GM21786 (cell line): ENCODE data around the gene MGST2.
"Not testable (repeated sequence)": the region's sequence is repeated elsewhere in the genome, so short reads cannot be mapped to it uniquely, and the experiment has no call there.

Experiments
- ATAC-seq: cut with Tn5 transposase; IDR thresholded peaks from one replicate; pipeline ENCODE4 v1.9.1; 2021; ENCODE audit not compliant: unreplicated experiment

Gene MGST2

GRCh38 chr4:139698167-139698925 lies 32.7 kb downstream of the MGST2 start:
- ATAC-seq = not testable (repeated sequence)

- ATAC-seq = no peak
These were observed 34.9 kb downstream of the MGST2 start for GRCh38 chr4:139700568-139700967.

DNA sequence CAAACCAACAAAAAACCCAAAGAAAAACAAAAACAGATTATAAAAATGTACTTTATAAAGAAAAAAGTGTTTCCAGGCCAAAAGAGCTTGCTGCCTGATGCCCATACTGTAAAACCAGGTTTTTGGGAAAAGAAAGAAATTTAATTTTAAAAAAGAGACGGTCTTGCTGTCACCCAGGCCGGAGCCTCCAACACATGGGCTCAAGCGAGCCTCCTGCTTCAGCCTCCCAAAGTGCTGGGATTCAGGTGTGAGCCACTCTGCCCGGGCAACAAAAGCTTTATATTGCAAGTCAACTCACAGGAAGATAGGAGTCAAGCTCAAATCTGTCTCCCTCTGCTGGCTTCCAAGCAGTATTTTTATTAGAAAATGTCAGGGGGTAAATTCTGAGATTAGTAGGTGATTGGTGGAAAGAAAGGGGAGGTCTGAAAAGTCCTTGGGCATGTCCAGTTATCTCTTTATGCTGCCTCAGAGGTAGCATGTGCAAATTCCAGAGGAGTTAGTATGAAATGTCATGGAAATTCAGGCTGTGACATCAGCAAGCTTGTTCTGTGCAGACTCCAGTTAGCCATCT lies 39.4 kb downstream of the MGST2 start:
- no peak for ATAC-seq

DNA sequence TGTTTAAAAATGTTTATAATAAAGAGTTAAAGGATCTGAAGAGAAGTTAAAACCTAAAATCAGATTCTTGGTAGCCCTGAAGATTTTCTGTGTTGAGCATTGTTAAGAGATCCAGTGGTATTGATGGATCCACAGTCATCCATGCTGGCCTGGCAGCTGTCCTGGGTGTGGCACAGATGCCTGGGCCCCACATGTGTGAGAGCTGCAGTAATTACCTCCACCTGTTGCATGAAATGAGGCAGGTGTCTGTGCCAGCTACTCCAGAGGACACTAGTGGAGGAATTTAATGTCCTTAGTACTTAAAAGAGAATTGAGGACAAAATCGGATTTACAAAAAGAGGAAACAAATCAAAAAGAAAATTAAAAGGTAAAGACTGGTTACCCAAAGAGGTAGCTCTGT lies 44.0 kb downstream of the MGST2 start:
- ATAC-seq = no peak

- no peak for ATAC-seq
These were observed 44.5 kb downstream of the MGST2 start for GRCh38 chr4:139710073-139710472.

DNA sequence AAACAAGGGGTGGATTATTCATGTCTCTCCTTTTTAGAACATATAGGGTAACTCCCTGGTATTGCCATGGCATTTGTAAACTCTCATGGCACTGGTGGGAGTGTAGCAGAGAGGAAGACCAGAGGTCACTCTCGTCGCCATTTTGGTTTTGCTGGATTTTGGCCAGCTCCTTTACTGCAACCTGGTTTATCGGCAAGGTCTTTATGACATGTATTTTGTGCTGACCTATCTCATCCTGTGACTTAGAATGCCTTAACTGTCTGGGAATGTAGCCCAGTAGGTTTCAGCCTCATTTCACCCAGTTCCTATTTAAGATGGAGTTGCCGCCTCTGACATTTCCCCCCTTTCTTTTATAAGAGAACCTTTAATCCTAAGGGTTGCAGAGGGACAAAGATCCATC lies 45.8 kb downstream of the MGST2 start:
- no peak for ATAC-seq

GRCh38 chr4:139712882-139713281 lies 47.3 kb downstream of the MGST2 start:
- ATAC-seq = no peak

DNA sequence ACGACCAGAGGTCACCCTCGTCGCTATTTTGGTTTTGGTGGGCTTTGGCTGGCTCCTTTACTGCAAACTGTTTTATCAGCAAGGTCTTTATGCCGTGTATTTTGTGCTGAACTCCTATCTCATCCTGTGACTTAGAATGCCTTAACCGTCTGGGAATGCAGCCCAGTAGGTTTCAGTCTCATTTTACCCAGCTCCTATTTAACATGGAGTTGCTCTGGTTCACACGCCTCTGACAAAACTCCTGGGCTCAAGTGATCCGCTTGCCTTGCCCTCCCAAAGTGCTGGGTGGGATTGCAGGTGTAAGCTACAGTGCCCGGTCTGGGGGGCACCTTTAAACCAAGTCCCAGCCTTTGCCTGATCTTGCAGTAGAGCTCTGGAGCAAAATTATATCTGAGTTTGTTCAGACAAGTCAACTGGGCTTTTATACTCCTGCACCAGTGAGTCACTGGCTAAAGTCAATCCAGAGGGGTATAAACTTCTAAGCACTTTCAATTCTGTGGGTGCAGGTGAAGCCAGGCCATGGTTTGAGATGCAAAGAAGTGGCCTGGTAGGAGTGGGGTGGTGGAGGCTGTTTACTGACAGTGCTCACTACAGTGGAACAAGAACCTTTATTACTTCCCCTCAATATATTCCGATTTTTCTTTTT lies 50.2 kb downstream of the MGST2 start:
- no peak for ATAC-seq

DNA sequence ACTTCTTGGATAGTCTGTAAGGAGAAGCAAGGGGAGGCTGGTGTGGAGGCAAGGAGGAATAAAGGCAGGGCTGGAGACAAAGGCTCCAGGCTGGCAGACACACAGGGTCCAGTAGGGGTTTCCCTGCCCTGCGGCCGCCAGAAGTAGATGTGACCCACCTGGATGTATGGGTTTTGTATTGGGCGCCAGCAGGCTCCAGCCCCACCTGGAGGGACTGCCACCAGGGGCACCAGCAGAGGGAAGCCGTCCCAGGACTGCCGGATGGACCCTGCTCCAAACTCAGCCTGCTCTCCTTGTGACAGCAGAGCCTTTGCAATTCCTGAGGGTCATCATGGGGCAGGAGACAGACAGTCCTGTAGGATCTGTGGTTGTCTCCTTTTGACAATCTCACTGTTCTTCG lies 52.7 kb downstream of the MGST2 start:
- ATAC-seq = no peak

DNA sequence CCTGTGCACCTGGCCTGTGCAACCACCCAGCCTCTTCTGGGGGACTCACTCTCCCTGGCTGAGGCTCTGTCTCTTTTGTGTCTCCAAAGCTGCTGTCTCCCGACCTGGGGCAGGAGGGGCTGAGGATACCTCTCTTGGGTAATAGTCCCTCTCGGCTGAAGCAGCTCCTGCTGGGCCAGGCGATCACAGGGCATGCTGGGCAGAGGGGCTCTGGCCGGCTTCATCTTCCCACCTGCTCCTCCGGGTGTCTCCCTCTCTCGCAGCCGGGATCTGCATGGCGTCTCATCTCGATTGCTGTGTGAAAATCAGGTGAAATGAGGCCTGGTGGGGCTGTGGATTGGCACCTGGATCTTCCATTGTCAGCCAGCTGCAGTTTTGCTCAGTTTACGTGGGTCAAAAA lies 53.2 kb downstream of the MGST2 start:
- ATAC-seq = no peak

- ATAC-seq = no peak
These were observed 53.9 kb downstream of the MGST2 start for GRCh38 chr4:139719381-139720101.

DNA sequence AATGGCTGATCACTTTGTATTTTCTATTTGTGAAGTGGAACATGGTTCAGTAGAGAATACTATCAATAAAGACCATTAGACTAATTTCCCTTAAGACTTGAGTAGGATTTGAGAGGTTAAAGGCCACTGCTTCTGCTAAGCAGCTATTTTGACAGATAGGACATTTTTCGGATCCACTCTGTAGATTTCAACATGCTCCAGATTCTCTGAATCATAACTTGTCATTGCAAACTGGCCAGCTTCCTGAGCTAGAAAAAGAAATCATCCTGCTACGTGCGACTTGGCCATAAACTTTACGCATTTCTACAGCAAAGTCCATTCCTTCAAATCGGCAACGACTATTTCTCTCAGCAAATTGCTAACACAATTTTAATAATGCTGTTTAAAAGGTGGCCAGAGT lies 55.2 kb downstream of the MGST2 start:
- ATAC-seq = no peak

- ATAC-seq = no peak
These were observed 56.2 kb downstream of the MGST2 start for GRCh38 chr4:139721789-139722188.

GRCh38 chr4:139725236-139725635 lies 59.6 kb downstream of the MGST2 start:
- ATAC-seq = no peak

GRCh38 chr4:139726615-139727014 lies 61.0 kb downstream of the MGST2 start:
- ATAC-seq = no peak

- ATAC-seq = no peak
These were observed 62.5 kb downstream of the MGST2 start for GRCh38 chr4:139728146-139728545.

DNA sequence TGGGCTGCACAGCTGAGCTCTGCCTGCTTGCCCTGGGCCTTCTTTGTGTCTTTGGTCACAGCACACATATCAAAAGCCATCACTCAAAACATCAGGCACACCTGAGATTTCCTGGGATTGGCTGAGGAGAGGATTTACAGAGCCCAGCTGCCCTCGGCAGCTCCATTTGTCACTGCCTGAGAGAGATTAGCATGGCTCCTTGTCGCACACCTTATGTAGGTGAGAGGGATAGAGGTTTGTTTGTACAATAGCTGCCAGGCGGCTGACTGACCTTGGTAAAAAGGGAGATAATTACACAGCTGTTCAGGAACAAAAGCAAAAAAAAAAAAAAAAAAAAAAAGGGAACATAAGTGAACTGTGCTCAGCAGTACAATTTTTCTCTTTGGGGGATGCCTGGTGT lies 63.2 kb downstream of the MGST2 start:
- ATAC-seq = no peak

DNA sequence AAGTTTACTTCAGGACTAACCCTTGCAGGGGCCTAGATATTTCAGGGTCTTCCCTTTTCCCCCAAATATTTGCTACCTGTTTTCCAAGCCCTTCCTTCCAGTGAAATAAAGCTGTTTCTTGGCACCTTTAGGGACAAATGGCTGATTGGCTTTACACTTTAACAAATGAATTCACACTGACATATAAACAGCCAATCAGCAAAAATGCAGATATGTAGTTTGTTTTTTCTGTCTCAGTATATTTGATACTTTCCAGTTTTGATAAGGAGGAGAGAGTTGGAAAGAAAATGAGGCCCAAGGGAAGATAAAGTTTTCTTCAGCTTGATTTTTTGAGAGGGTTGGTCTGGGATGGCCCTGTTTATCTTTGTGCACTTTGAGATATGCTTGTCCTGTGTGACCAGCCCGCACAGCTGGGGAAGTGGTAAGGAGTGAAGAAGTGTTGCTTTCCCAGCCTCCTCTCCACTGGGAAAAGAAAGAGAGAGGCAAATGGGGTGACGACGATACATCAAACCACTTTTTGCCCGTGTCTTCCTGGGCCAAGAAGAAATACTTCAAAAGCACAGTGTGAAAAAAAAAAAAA lies 67.5 kb downstream of the MGST2 start:
- no peak for ATAC-seq

DNA sequence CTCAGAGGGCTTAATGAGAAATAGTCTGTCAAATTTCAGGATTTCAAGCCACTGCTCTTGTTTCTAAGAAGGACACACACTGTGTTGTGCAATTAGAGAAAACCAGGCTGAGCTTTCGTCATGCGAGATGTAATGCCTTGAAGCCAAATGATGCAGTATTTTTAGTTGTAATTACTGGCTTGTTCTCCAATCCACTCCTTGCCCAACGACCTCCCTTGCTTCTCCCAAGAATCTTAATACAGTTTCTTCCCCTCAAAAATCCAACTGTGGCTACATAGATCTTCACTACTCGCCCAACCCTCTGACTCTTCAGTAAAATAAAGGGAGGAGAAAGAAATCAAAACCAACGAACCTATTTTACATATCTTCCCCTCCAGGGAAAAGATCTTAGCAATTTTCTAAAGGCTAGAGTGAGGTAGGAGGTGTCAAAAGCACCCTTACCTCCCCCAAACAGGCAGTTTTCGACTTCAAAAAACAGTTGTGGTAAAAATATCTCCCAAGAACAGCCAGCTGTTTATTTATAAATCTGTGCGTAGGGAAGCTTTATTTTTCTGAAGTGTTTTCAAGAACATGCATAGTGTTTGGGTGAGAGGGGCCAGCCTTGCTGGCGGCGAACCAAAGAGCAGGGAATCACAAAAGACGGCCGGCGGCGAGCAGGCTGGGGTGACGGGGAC lies 68.7 kb downstream of the MGST2 start:
- ATAC-seq = no peak

- ATAC-seq = peak; percentile 65
These were observed 69.3 kb downstream of the MGST2 start for GRCh38 chr4:139734875-139735380.
